ENCODE measurements around the gene IPO9.
A peak's percentile ranks its signal among the peaks of the same experiment; 100 is the strongest.

GRCh38 chr1:201795066-201795465 is 33.9 kb upstream of the IPO9 start:
- peak; percentile 70 for TF ChIP-seq CTCF (conservative IDR thresholded peaks at IDR 0.05; ENCODE audit: low read depth, low read length)
- no peak for TF ChIP-seq EZH2 (IDR thresholded peaks at IDR 0.05; ENCODE audit: borderline replicate concordance, low read depth, low read length, poor library complexity, severe bottlenecking)

Measured in A673 (cell line).